Body of pancreas (tissue), 4 donors: ENCODE measurements around the gene SPINDOC. TPM values are rescaled to one million over a fixed set of nuclear protein-coding genes. Genes with fewer than 3 reads are reported as not detected.
"Not testable (repeated sequence)": the region's sequence is repeated elsewhere in the genome, so short reads cannot be mapped to it uniquely, and the experiment has no call there.

Experiments
- ATAC-seq: fragments of 150-250 bp; one replicate; pipeline ENCODE4 v1.9.1; 2016
- DNase-seq, 4 donors: peaks; one replicate each; pipeline ENCODE4 v3.0.0-alpha.2; 2019
- H3K27ac ChIP-seq, 4 donors: fragments of 200-600 bp; sonication (generic); 1 replicate in 3 of 4; 2 replicates in 1 of 4; pipeline versions ENCODE4 v1.5.1 to v1.6.1; 2016 to 2019; ENCODE audit warnings: mild to moderate bottlenecking in 1 of 4, mixed read lengths in 1 of 4, moderate library complexity in 1 of 4
- H3K27me3 ChIP-seq, 2 donors: fragments of 200-600 bp; sonication (generic); one replicate each; pipeline ENCODE4 v1.6.0; 2016; ENCODE audit warnings: mild to moderate bottlenecking in 1 of 2
- H3K36me3 ChIP-seq, 2 donors: fragments of 200-600 bp; sonication (generic); replicated peaks in 1 of 2; 2 replicates each; pipeline ENCODE4 v1.5.1; 2016; ENCODE audit warnings: low read depth in 2 of 2; ENCODE audit not compliant: insufficient read depth in 1 of 2
- H3K4me1 ChIP-seq: fragments of 200-600 bp; sonication (generic); one replicate; pipeline ENCODE4 v1.6.0; 2016
- H3K4me3 ChIP-seq, 2 donors: fragments of 200-600 bp; sonication (generic); 1 replicate in 1 of 2; 2 replicates in 1 of 2; pipeline ENCODE4 v1.5.1; 2016 to 2019
- H3K9me3 ChIP-seq, 3 donors: fragments of 200-600 bp; sonication (generic); 1 replicate in 2 of 3; 2 replicates in 1 of 3; pipeline ENCODE4 v1.5.1; 2016
- CTCF ChIP-seq, 7 experiments: fragments of 450-650 bp in 4 of 7; fragments of 200-600 bp in 3 of 7; sonication (generic) in 3 of 7; IDR thresholded peaks; one replicate each; pipeline ENCODE4 v1.5.1; 2016 to 2019; ENCODE audit warnings: antibody characterized with exemption in 7 of 7
- POLR2A ChIP-seq, 3 donors: fragments of 450-650 bp; IDR thresholded peaks; one replicate each; pipeline ENCODE4 v1.6.1; 2016; ENCODE audit warnings: antibody characterized with exemption in 3 of 3, mild to moderate bottlenecking in 2 of 3
- WGBS, 2 donors: methylation state at CpG; one replicate each; pipeline ENCODE4 v1.1.5; 2017; 5-methylcytosine and 5-hydroxymethylcytosine counted together
- intact Hi-C: fragments of 100-400 bp; cut with DNase I; formaldehyde crosslinking; loops from one replicate; pipeline ENCODE4 v1.15.1; 2023
- total RNA-seq, 2 donors: library from RNA; depleted of rRNA; stranded (reverse); fragments of >200 nt; gene quantifications; one replicate each; pipeline ENCODE4 v1.1.0, GENCODE V29; 2016

Gene SPINDOC
- total RNA-seq, 2 donors from 2014 or later = 3.6 to 16.2 TPM

- no peak for DNase-seq
- Histone ChIP-seq H3K4me1 (peaks cover 51% of the 10 kb centered on the region), H3K36me3 (no peaks in the 10 kb centered on the region), H3K27ac (no peak overlapping the region), H3K9me3 (no peaks in the 10 kb centered on the region), H3K4me3 (no peak overlapping the region), H3K27me3 (no peaks in the 10 kb centered on the region)
- intact Hi-C loops = no loop called here
- ATAC-seq = no peak
- TF ChIP-seq CTCF (IDR thresholded peaks at IDR 0.05) = no peak
- TF ChIP-seq POLR2A (IDR thresholded peaks at IDR 0.05) = no peak
- 97 to 100% methylated on average over 4 of the region's 4 CpGs for WGBS, 2 donors
Measured at GRCh38 chr11:63854696-63855095, 41.4 kb downstream of the SPINDOC start.

GRCh38 chr11:63855975-63856374 lies 42.7 kb downstream of the SPINDOC start:
- H3K4me3 ChIP-seq = no peak overlapping the region
- H3K9me3 ChIP-seq = no peaks in the 10 kb centered on the region
- H3K27ac ChIP-seq = peak overlapping the region in 1 of 4 donors; percentile 31
- peaks cover 39% of the 10 kb centered on the region for H3K4me1 ChIP-seq
- no peaks in the 10 kb centered on the region for H3K36me3 ChIP-seq
- DNase-seq = no peak
- TF ChIP-seq CTCF (IDR thresholded peaks at IDR 0.05) (no peak), POLR2A (IDR thresholded peaks at IDR 0.05) (no peak)
- WGBS, 2 donors = 49% methylated on average over 2 of the region's 2 CpGs
- H3K27me3 ChIP-seq = no peaks in the 10 kb centered on the region
- intact Hi-C loops = no loop called here
- no peak for ATAC-seq

GRCh38 chr11:63858628-63859550 lies 45.6 kb downstream of the SPINDOC start:
- WGBS, 2 donors = 69 to 80% methylated on average over 11 of the region's 11 CpGs

GRCh38 chr11:63862923-63863322 lies 49.7 kb downstream of the SPINDOC start:
- Histone ChIP-seq H3K4me3 (no peak overlapping the region), H3K4me1 (peaks cover 56% of the 10 kb centered on the region), H3K9me3 (no peaks in the 10 kb centered on the region), H3K36me3 (no peaks in the 10 kb centered on the region), H3K27ac (peak overlapping the region in 3 of 4 donors; percentile 22 to 59 (median 47)), H3K27me3 (no peaks in the 10 kb centered on the region)
- 6 to 7% methylated on average over 4 of the region's 4 CpGs for WGBS, 2 donors
- TF ChIP-seq POLR2A (IDR thresholded peaks at IDR 0.05) (no peak), CTCF (IDR thresholded peaks at IDR 0.05) (no peak)
- ATAC-seq = peak; percentile 79
- DNase-seq = peak; percentile 55 to 78 (median 78)
- intact Hi-C loops = no loop called here

More at GRCh38 chr11:63858628-63859550, 45.6 kb downstream of the SPINDOC start:
- Histone ChIP-seq H3K27me3 (no peaks in the 10 kb centered on the region), H3K4me3 (no peak overlapping the region), H3K9me3 (no peaks in the 10 kb centered on the region), H3K4me1 (peaks cover 43% of the 10 kb centered on the region), H3K36me3 (no peaks in the 10 kb centered on the region), H3K27ac (peak overlapping the region in 3 of 4 donors; percentile 21 to 73 (median 55))
- ATAC-seq (peak; percentile 67), DNase-seq (peak in 3 of 4 donors; percentile 44 to 69 (median 47))
- intact Hi-C loops = no loop called here
- TF ChIP-seq CTCF (IDR thresholded peaks at IDR 0.05) (no peak), POLR2A (IDR thresholded peaks at IDR 0.05) (no peak)

GRCh38 chr11:63863620-63864019 lies 50.4 kb downstream of the SPINDOC start:
- intact Hi-C loops, ATAC-seq, DNase-seq, H3K27me3 ChIP-seq, H3K9me3 ChIP-seq, H3K36me3 ChIP-seq, H3K4me3 ChIP-seq: not testable (repeated sequence)
- 90 to 94% methylated on average over 6 of the region's 6 CpGs for WGBS, 2 donors
- peaks cover 54% of the 10 kb centered on the region for H3K4me1 ChIP-seq
- peak overlapping the region in 2 of 4 donors; percentile 22 to 33 for H3K27ac ChIP-seq
